Sigmoid colon (tissue), 4 donors: ENCODE measurements around the gene CDC27.

ENCODE experiments used
- CTCF ChIP-seq, 4 experiments: fragments of 450-650 bp in 3 of 4; fragments of 200-600 bp in 1 of 4; IDR thresholded peaks; one replicate each; pipeline ENCODE4 v1.5.1; 2016 to 2019; ENCODE audit warnings: antibody characterized with exemption in 4 of 4, mild to moderate bottlenecking in 3 of 4, moderate library complexity in 2 of 4
- POLR2A ChIP-seq, 2 donors: fragments of 450-650 bp; IDR thresholded peaks; one replicate each; pipeline ENCODE4 v1.6.1; 2016; ENCODE audit warnings: antibody characterized with exemption in 2 of 2, mild to moderate bottlenecking in 2 of 2, moderate library complexity in 2 of 2
- POLR2AphosphoS5 ChIP-seq, 4 donors: sonication (generic); formaldehyde crosslinking; IDR thresholded peaks; one replicate each; pipeline ENCODE4 v1.6.1; 2017; ENCODE audit warnings: antibody characterized with exemption in 4 of 4

DNA sequence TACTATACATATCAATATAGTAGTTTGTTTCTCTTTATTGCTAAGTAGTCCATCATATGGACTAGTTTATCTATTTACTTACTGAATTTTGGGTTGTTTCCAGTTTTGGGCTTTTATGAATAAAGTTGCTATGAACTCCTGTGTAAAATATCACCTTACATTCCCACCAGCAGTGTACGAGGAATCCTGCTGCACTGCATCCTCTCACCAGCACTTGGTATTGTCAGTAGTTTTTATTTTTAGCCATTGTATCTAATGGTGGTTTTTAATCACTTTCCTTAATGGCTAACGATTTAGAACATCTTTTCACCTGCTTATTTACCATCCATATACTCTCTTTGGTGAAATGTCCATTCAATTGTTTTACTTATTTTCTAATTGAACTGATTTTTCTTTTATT lies 24.0 kb downstream of the CDC27 start:
- TF ChIP-seq CTCF (IDR thresholded peaks at IDR 0.05) (no peak), POLR2AphosphoS5 (IDR thresholded peaks at IDR 0.05) (no peak), POLR2A (IDR thresholded peaks at IDR 0.05) (no peak)
